Right kidney (tissue), 1 donor: Measurements from ENCODE around the gene FADS3.

Source experiments
- DNase-seq: peaks from one replicate; pipeline ENCODE4 v3.0.0-alpha.2; 2016

FADS3 gene

DNA sequence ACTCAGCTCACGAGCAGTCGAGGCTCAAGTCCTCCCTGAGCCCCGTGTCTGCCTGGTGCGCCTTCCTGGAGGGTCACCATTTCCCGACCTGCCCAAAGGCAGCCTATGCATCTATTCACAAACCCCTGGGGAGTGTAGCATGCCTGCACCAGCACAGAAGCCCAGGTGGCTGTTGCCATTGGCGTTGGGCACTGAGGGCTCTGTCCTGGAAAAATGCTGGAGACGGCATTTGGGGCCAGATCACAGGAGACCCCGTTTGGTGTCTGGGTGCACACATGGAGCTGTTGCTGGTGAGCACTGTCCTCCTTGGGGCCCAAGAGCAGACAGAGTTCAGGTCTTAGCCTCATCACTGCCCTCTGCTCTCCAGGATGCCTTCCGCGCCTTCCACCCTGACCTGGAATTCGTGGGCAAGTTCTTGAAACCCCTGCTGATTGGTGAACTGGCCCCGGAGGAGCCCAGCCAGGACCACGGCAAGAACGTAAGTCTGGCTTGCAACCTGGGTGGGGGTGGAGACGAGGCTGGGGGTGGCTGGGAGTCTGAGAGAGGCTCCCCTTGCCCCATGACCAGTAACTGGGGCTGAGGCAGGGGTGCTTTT, 53.8 kb downstream of the FADS3 start:
- no peak for DNase-seq

DNA sequence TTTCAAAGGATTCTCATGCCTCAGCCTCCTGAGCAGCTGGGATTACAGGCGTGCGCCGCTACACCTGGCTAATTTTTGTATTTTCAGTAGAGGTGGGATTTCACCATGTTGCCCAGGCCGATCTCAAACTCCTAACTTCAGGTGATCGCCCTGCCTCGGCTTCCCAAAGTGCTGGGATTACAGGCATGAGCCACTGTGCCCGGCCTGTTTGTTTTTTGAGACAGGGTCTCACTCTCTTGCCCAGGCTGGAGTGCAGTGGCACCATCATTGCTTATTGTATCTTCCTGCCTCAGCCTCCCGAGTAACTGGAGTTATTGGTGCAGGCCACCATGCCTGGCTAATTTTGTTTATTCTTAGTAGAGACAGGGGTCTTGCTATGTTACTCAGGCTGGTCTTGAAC, 55.2 kb downstream of the FADS3 start:
- DNase-seq = no peak

DNA sequence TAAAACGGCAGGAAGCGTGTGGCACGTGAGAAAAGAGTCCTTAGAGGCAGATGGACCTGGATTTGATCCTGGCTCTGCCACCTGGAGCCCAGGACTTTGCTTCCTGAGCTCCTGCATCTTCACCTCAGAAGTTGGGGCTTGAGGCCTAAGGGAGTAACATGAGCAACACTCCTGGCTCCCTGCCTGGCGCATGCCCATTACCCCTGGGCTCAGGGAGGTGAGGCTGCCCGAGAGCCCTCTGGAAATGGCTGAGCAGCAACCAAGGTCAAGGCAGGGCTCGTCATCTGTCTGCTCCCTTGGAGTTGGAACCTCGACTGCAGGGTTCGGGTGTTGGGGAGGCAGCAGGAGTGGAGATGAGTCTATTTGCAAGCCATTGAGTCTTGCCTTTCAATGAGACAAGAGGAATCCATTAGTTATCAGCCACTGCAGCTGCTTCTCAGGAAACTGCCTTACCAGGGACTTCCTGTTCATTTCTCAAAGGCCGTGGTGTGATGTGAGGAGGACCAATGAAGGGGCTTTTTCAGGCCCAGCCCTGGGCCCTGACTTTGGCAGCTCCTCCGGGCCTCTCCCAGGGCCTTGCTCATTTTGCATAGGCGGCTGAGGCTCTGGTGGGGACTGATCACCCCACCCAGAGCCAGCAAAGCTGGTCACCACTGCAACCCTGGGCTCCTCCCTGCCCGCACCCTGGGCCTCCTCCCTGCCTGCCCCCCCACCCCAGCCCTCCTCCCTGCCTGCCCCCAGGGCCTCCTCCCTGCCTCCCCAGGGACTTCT, 56.9 kb downstream of the FADS3 start:
- DNase-seq = no peak

DNA sequence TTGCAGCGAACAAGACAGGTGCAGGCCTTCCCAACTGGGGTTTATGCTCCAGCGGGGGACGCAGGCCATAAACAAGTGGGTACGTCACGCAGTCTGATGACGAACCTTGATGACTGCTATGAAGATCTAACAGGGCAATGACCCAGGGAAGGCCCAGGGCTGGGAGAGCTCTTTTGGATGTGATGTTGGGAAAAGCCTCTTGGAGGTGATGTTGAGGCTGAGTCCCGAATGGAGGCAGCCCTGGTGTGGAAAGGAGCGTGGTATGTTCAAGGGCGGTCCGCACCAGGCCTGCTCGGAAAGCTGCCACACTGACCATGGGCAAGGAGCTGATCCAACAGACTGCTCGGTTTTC, 57.4 kb downstream of the FADS3 start:
- no peak for DNase-seq

DNA sequence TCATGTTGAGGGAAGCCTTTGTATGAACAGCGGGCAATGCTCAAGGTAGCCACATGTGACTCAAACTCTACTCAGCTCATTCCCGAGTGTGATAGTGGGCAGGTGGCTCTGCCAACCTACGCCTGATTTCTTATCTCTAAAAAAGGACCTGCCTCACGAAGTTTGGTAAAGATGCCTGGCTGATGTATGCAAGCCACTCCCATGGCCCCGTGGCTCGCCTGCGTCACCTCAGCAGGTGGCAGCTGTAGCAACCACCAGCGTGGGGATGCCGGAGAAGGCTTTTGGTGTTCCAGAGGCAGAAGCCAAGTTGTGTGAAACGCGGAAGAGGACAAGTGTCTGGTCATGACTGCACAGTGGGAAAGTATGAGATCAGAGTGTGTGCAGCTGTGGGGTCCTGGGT, 57.9 kb downstream of the FADS3 start:
- no peak for DNase-seq

DNA sequence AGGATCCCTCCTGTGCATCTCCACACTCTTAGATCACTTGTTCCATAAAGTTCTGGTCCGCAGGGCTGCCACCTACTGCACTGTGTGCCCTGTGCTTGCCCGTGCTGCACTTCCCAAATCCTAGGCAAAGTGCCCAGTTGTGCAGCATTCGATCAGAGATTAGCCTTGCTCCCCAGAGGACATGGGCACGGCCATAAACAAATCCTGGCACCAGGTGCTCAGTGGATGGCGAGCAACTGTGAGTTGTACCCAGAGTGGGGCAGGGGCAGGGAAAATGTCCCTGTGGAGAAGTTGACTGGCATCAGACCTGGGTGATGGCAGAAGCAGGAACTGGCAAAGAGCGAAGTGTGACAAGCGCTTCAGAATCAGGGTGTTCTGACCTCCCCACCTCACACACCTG, 58.6 kb downstream of the FADS3 start:
- no peak for DNase-seq

DNA sequence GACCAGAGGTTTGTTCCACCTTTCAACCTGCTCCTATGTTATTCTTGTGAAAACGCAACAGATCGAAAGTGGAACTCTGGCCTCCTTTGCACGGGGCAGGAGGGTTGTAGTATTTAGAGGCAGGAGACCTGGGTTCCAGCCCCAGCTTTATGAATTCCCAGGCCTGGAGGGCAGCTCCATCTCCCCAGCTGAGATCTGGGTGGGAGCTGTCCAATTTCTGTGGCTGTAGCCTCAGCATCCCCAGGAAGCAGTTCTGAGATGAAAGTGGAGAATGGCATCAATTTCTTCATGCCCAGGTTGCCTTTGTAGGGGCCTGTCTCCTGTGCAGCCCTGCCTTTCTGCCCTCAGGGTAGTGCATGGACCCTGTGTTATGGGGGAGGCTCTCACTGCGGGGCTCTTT, 59.1 kb downstream of the FADS3 start:
- DNase-seq = no peak

DNA sequence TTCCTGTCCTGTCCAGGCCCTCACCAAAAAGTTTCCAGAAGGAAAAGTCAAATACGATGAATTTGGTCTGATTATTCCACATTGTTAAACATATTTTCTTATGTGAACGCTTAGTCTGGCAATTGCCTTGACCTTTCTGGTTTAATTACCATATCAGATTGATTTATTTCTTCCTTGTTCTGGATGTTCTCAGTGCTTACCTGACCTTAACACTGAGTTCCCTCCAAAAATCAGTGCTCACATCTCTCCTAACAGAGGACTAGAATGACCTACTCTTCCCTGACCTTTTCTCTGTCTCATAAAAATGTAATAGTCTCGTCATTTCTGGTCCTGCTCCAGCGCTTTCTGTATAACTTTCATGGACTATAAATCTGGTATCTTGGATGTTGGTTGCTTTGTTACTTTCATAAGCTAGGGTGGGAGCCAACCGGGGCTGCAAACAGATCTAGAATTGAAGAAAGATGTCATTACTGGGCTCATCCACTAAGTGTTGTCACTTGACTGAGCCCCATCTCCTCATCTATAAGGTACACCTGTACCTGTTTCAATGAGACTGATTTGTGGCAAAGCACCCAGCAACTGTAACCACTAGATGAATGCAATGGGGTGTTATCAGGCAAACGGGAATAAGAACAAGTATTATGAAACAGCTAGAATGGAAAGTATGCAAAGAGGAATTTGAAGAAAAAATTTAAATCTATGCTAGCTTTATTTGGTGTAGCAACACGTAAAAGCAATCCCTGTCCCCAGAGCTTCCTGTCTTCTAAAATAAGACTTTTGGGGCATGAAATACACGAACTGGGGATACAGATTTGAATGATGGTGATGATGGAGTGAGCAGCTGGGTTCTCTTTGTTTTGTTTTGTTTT, 60.9 kb downstream of the FADS3 start:
- peak; percentile 25 for DNase-seq

DNA sequence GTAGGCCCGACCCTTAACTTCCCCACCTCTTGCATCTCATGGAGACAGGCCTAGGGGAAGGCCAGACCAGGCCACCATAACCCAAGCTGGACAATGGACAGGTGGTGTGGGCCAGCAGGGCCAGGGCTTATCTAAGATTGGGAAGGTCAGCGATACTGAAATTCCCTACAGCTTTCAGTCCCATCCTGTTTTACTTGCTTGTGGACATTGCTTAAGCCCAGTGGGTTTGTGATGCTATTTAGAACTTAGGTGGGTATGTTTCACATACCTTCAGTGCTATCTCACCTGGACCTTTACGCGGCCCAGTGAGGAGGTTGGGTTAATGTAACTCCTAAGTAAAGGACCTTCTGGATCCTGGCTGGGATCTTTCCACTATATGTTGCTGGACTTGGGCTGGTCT, 61.5 kb downstream of the FADS3 start:
- peak; percentile 29 for DNase-seq

DNA sequence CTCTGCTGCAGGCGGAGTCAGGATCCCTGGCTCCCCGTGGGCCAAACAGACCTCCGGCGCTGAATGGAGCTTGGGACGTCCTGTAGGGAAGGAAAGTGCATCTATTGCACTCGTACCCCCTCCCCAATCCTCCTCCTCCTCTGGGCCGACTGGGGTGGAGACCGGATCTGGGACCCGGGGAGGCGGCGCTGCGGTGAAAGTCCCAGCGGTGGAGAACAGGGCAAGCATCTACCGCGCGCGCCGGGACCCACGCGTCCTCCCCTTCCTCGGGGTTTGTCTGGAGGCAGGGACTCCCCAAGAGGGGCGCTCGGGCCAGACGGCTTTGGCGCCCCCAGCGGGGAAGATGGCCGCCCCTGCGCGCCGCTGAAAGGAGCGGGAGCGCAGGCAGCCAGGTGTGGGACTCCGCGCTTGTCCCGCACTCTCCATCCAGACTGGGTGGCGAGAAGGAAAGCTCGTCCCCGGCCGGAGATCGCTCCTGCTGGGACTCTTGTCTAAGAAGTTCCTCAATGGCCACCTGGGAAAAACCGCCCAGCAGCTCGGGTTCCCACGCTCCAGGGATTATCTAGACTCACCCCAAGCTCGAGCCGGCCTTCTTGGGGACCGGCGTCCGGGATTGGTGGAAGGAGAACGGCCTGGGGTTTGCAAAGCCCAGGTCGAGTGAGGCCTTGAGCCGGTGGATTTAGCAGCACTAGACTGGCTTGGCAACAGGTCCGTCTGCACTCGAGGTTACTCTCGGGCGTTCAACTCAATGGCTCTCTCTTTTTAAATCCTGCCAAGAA, 62.5 kb downstream of the FADS3 start:
- DNase-seq = peak; percentile 84

DNA sequence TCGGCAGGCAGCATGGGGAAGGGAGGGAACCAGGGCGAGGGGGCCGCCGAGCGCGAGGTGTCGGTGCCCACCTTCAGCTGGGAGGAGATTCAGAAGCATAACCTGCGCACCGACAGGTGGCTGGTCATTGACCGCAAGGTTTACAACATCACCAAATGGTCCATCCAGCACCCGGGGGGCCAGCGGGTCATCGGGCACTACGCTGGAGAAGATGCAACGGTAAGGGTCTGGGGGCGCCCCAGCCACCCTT, 63.0 kb downstream of the FADS3 start:
- DNase-seq = peak; percentile 81

DNA sequence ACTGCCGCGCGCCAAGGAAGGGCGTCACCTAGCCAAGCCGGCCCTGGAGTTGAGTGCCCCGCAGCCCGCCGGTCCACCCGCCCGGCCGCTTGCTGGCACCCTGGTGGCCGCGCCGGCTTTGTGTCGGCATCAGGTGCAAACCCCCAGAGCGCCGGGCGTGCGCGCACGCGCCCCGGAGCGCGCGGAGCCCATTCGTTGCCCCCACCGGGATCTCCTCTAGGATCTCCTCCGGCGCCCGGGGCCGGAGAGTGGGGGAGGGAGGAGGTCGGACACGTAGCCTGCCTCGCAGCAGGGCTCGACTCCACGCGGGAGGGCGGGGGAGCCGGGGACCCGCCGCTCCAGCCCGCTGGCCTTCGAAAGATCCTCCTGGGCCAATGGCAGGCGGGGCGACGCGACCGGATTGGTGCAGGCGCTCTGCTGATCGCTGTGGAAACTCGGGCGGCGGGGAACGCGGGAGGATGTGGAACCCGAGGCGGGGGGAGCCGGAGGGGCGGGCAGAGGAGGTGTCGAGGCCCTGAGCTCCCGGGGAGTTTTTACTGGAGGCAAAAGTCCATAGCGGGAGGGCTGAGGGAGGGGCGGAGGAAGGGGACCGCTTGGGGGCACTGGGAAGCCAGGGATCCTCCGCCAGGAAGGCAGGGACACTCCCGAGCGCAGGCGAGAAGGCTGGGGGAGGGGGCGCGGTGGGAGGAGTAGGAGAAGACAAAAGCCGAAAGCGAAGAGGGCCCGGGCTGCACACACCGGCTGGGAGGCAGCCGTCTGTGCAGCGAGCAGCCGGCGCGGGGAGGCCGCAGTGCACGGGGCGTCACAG, 63.6 kb downstream of the FADS3 start, which contains the start of gene FADS2:
Gene FADS2 (plus strand): TSS at position 730 of the 808 bp plus-strand sequence. CDS start 91 bp downstream, outside the sequence.
- peak; percentile 92 for DNase-seq

DNA sequence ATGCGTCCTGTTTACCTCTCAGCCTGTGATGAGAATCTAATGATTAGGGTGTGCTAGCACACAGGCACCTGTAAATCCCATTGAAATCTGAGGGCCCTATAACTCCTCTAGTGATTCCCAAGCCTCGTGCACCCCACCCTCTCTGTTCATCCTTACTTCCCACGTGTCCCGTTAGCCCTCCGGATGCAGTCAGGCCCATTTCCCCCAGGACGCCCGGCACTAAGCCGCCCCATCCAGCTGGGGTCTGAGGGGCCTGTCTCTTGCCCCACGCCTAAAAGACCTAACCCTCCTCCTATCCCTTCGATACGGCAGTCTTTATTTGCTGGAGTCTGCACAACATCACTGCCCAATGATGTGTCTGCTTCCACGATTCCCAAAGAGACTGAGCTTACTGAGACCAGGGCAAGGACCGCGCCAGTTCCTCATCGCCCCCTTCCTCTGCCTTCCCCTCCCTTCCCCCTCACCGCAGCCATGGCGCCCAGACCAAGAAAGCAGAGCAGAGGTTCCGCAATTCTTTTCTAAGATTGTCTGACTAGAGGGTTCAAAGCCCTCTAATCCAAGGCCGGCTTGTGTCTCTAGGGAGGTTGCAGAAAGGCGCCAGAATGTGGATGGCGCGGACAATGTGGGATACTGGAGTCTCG, 64.3 kb downstream of the FADS3 start:
- no peak for DNase-seq
